HG03097 (cell line): ENCODE measurements around the gene LRRC74A.

Source experiments
- ATAC-seq: cut with Tn5 transposase; IDR thresholded peaks from one replicate; pipeline ENCODE4 v1.9.1; 2021; ENCODE audit not compliant: unreplicated experiment, low FRiP score

Gene LRRC74A

GRCh38 chr14:76844223-76844622 lies 18.0 kb downstream of the LRRC74A start:
- no peak for ATAC-seq

- ATAC-seq: no peak
These were observed 20.3 kb downstream of the LRRC74A start for GRCh38 chr14:76846331-76847047.

GRCh38 chr14:76848879-76849278 lies 22.7 kb downstream of the LRRC74A start:
- ATAC-seq: no peak

GRCh38 chr14:76855066-76855465 lies 28.9 kb downstream of the LRRC74A start:
- no peak for ATAC-seq

- no peak for ATAC-seq
These were observed 30.6 kb downstream of the LRRC74A start for GRCh38 chr14:76856769-76857168.

GRCh38 chr14:76861574-76862255 lies 35.5 kb downstream of the LRRC74A start:
- ATAC-seq: no peak

- no peak for ATAC-seq
These were observed 36.5 kb downstream of the LRRC74A start for GRCh38 chr14:76862546-76863282.

GRCh38 chr14:76863724-76864407 lies 37.7 kb downstream of the LRRC74A start:
- ATAC-seq: no peak

GRCh38 chr14:76866456-76866855 lies 40.2 kb downstream of the LRRC74A start:
- ATAC-seq: no peak

GRCh38 chr14:76867516-76868453 lies 41.6 kb downstream of the LRRC74A start:
- no peak for ATAC-seq

- no peak for ATAC-seq
These were observed 42.4 kb downstream of the LRRC74A start for GRCh38 chr14:76868454-76869170.

- ATAC-seq: no peak
These were observed 44.0 kb downstream of the LRRC74A start for GRCh38 chr14:76870166-76870565.

GRCh38 chr14:76872796-76873432 lies 46.7 kb downstream of the LRRC74A start:
- no peak for ATAC-seq

- no peak for ATAC-seq
These were observed 48.5 kb downstream of the LRRC74A start for GRCh38 chr14:76874734-76875133.

- ATAC-seq: no peak
These were observed 49.9 kb downstream of the LRRC74A start for GRCh38 chr14:76876076-76876475.

- ATAC-seq: no peak
These were observed 51.7 kb downstream of the LRRC74A start for GRCh38 chr14:76877871-76878270.

- ATAC-seq: no peak
These were observed 54.2 kb downstream of the LRRC74A start for GRCh38 chr14:76880449-76880848.

GRCh38 chr14:76881348-76881747 lies 55.1 kb downstream of the LRRC74A start:
- no peak for ATAC-seq

- no peak for ATAC-seq
These were observed 56.4 kb downstream of the LRRC74A start for GRCh38 chr14:76882651-76883050.
